Testis (tissue), 2 donors: ENCODE results near the gene VPS54.
"Not testable (repeated sequence)": the region's sequence is repeated elsewhere in the genome, so short reads cannot be mapped to it uniquely, and the experiment has no call there.

ENCODE experiments used
- POLR2A ChIP-seq: fragments of 450-650 bp; IDR thresholded peaks from one replicate; pipeline ENCODE4 v1.6.1; 2017; ENCODE audit warnings: antibody characterized with exemption, mild to moderate bottlenecking, moderate library complexity
- TF ChIP-seq, protein P1 (sequence below), 3 experiments: fragments of 450-650 bp in 2 of 3; fragments of 200-600 bp in 1 of 3; sonication (generic) in 1 of 3; IDR thresholded peaks; one replicate each; pipeline ENCODE4 v1.5.1; 2016 to 2019; ENCODE audit warnings: antibody characterized with exemption in 3 of 3, mild to moderate bottlenecking in 2 of 3, moderate library complexity in 1 of 3

GRCh38 chr2:63991173-63991999, 27.8 kb downstream of the VPS54 start:
- TF ChIP-seq, protein P1, sequence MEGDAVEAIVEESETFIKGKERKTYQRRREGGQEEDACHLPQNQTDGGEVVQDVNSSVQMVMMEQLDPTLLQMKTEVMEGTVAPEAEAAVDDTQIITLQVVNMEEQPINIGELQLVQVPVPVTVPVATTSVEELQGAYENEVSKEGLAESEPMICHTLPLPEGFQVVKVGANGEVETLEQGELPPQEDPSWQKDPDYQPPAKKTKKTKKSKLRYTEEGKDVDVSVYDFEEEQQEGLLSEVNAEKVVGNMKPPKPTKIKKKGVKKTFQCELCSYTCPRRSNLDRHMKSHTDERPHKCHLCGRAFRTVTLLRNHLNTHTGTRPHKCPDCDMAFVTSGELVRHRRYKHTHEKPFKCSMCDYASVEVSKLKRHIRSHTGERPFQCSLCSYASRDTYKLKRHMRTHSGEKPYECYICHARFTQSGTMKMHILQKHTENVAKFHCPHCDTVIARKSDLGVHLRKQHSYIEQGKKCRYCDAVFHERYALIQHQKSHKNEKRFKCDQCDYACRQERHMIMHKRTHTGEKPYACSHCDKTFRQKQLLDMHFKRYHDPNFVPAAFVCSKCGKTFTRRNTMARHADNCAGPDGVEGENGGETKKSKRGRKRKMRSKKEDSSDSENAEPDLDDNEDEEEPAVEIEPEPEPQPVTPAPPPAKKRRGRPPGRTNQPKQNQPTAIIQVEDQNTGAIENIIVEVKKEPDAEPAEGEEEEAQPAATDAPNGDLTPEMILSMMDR (IDR thresholded peaks at IDR 0.05) = not testable (repeated sequence)
- TF ChIP-seq POLR2A = not testable (repeated sequence)
